HG03196 (cell line): ENCODE measurements around the gene CD70.
"Not testable (repeated sequence)": the region's sequence is repeated elsewhere in the genome, so short reads cannot be mapped to it uniquely, and the experiment has no call there.

Source experiments
- ATAC-seq: cut with Tn5 transposase; IDR thresholded peaks from one replicate; pipeline ENCODE4 v1.9.1; 2021; ENCODE audit not compliant: unreplicated experiment

CD70 gene, protein sequence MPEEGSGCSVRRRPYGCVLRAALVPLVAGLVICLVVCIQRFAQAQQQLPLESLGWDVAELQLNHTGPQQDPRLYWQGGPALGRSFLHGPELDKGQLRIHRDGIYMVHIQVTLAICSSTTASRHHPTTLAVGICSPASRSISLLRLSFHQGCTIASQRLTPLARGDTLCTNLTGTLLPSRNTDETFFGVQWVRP

DNA sequence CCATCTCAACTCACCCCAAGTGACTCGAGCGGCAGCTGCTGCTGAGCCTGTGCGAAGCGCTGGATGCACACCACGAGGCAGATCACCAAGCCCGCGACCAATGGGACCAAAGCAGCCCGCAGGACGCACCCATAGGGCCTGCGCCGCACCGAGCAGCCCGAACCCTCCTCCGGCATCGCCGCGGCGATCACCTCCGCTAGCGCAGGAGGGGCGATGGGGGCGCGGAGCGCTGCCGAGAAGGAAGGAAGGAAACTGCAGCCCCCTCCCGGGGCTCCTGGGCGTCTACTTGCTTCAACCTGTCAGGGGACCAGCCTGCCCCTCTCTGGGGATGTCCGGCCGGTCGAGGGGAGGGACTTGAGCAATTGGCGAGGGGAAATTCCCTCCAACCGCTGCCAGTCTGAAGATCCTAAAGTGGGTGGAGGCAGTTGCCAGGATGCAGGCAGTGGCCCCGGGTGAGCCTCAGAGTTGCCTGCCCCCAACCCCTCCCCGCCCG, at the start of gene CD70:
TSS of gene CD70 (minus strand) at position 324 of the 493 bp plus-strand sequence. CDS start at position 176, 148 bp downstream.
- ATAC-seq: peak; percentile 63

DNA sequence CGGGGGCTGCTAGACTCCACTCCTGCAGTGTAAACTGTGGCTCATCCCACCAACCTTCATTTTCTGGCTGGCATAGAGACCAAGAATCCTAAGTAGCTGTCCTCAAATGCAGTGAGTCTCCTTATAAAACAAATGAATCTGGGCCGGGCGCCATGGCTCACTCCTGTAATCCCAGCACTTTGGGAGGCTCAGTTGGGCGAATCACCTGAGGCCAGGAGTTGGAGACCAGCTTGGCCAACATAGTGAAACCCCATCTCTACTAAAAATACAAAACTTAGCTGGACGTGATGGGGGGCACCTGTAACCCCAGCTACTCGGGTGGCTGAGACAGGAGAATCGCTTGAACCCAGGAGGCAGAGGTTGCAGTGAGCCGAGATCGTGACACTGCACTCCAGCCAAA, 49.4 kb upstream of the CD70 start:
- not testable (repeated sequence) for ATAC-seq

DNA sequence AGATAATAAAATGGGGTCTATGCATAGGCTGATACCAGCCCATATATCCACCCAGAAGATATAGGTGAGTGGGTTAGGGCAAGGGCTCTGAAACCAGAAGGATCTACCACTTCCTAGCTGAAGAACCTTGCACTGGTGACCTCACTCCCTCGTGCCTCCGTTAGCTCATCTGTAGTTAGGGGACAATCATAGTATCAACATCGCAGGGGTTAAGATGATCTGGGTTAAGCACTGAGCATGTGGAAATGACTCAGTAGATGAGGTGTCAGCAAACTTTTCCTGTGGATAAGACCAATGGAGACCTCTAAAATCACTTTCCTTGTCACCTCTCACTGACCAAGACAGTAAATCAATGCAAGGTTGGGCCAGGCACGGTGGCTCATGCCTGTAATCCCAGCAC, 48.5 kb upstream of the CD70 start:
- no peak for ATAC-seq

DNA sequence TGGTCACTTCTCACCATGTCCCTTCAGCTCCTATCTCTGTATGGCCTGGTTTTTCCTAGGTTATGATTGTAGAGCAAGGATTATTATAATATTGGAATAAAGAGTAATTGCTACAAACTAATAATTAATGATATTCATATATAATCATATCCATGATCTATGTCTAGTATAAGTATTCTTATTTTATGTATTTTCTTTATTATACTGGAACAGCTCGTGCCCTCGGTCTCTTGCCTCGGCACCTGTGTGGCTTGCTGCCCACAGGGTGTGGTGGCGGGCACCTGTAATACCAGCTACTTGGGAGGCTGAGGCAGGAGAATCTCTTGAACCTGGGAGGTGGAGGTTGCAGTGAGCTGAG, 42.5 kb upstream of the CD70 start:
- not testable (repeated sequence) for ATAC-seq

DNA sequence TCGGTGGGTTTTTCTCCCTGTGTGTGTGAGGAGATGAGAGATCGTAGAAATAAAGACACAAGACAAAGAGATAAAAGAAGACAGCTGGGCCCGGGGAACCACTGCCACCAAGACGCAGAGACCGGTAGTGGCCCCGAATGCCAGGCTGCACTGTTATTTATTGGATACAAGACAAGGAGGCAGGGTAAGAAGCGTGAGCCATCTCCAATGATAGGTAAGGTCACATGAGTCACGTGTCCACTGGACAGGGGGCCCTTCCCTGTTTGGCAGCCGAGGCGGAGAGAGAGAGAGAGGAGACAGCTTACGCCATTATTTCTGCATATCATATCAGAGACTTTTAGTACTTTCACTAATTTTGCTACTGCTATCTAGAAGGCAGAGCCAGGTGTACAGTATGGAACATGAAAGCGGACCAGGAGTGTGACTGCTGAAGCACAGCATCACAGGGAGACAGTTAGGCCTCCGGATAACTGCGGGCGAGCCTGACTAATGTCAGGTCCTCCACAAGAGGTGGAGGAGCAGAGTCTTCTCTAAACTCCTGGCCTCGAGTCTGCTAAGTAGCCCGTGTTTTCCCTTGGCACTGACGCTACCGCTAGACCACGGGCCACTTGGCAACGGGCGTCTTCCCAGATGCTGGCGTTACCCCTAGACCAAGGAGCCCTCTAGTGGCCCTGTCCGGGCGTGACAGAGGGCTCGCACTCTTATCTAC, 42.0 kb upstream of the CD70 start:
- ATAC-seq: not testable (repeated sequence)

DNA sequence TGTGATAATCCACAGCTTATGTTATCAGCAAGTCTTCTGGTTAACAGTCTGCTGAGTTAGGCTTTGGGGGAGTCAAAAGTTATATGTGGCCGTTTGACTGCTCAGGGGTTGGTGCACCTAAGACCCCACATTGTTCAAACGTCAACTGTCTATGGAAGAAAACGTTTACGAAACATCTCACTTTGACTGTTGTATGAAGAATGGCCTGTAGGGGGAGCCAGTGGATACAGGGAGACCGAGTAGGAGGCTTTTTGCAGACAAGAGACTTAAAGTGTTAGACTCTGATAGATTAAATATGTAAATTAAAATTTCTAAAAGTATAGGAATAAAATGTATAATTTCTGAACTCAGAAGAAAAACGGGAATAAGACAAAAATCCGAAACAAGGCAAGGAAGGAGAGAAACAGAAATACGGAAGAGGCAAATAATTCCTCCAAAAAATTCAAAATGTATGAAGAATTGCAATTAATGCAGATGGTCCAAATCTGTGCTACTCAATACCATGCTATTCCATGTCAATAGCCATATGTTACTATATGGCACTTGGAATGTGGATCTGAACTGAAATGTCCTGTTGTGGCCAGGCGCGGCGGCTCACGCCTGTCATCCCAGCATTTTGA, 41.2 kb upstream of the CD70 start:
- no peak for ATAC-seq

DNA sequence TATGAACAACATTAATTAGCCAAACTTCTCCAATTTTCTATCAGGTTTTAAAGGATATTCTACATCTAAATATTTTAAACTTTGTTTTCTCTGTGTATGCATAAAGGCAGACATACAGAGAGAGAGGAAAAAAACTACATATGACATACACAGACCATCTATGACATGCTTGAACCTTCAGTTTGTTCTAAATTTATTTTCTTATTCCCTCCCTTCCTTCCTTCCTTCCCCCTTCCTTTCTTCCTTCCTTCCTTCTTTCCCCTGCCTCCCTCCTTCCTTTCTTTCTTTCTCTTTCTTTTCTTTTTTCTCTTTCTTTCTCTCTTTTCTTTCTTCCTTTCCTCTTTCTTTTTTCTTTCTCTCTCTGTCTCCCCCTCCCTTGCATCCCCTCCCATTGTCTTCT, 35.8 kb upstream of the CD70 start:
- no peak for ATAC-seq

DNA sequence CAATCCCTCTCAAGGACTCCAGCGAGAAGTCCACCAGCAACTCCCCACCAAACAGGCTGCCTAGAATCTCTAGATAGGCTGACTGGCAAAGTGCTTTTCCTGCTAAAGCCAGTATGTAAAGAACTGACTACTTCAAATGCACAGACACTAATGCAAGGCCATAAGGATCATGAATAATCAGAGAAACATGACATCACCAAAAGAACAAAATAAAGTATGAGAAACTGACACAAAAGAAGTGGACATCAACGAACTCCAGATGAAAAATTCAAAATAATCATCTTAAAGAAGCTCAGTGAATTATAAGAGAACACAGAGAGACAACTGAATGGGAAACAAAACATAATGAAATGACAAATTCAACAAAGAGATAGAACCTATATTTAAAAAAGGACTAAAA, 26.4 kb upstream of the CD70 start:
- no peak for ATAC-seq

DNA sequence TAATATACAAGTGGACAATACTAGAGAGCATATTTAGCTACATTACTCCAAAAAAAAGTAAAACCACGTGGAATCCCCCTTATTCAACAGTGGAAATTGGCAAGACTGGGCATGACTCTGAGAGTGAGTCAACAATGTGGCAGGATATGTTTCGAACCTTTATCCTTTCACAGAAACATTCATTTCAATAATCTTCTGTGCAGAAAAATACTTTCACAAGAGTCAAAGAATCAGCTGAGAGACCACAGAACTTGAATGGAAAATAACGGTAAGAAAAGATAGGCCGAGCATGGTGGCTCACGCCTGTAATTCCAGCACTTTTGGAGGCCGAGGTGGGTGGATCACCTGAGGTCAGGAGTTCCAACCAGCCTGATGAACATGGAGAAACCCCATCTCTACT, 25.1 kb upstream of the CD70 start:
- no peak for ATAC-seq

DNA sequence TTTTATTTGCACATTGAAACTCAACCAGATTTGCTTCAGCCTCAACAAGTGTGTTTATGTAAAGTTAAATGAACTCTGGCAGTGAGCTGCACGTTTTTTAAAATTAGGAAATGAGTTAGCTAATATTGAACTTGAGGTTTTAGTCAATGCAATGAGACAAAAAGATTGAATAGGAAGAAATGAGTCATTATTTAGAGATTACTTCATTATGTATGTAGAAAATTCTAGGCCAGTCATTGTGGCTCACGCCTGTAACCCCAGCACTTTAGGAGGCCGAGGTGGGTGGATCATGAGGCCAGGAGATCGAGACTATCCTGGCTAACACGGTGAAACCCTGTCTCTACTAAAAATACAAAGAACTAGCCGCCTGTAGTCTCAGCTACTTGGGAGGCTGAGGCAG, 22.8 kb upstream of the CD70 start:
- no peak for ATAC-seq

DNA sequence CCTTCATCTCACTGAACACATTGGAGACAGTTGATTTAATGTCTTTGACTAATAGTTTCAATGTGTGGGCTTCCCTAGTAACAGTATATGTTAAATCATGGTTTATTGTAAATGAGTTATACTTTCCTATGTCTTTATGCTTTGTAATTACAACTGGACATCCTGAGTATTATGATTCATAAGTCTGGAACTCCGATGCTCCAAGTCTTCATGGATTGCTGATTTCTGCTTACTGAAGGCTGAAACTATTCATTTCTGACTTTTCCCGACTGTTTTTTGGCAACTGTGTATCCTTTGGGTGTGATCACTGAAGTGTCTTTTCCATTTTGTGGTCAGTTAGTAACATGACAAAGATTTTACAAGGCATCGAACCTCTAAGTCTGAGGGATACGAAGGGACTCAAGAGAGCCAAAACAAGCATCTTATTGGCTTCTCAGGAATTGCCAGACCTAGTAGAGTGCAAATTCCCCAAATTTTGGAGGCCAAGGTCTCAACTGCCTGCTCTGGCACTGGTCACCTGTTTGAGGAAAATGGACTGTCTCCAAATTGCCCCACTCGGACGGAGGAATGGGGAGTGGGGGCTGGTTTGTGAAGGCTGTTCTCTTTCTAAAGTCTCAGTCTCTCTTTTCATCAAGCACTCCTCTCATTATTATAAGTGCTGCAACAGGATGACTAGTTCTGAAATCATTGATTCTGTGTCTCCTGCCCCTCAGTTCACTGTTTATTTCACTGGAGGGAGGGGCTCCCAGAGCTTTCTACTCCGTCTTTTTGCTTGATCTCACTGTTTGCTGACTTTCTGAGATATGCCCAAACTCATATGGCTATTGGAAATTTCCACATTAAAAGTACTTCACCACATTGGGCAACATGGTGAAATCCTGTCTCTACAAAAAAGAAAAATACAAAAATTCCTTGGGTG, 20.2 kb upstream of the CD70 start:
- ATAC-seq: no peak

DNA sequence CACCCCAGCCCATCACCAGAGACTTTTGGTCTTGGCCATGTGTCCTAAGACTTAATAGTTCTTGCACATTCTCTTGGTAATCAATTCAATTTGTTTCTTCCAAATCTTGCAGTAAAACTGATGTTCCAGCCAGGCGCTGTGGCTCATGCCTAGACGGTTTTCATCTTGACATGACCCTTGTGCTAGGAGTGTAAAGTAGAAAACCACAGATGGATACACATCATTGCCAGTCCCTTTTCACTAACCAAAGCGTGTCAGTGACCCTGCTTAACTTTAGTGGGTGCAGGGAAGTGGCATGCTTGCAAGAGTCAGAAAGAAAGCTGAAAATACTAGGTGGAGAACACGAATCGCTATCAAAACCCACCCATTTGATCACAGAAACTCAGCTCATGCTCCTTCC, 18.0 kb upstream of the CD70 start:
- no peak for ATAC-seq

DNA sequence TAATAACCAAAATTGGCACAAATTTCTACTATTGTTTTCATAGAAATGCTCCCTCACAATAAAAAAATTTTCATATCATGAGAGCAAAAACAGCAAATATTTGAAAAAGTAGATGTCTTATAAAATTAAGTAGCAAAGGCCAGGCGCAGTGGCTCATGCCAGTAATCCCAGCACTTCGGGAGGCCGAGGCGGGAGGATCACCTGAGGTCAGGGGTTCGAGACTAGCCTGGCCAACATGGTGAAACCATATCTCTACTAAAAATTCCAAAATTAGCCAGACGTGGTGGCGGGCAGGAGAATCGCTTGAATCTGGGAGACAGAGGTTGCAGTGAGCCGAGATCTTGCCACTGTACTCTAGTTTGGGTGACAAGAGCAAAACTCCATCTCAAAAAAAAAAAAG, 17.2 kb upstream of the CD70 start:
- ATAC-seq: not testable (repeated sequence)

DNA sequence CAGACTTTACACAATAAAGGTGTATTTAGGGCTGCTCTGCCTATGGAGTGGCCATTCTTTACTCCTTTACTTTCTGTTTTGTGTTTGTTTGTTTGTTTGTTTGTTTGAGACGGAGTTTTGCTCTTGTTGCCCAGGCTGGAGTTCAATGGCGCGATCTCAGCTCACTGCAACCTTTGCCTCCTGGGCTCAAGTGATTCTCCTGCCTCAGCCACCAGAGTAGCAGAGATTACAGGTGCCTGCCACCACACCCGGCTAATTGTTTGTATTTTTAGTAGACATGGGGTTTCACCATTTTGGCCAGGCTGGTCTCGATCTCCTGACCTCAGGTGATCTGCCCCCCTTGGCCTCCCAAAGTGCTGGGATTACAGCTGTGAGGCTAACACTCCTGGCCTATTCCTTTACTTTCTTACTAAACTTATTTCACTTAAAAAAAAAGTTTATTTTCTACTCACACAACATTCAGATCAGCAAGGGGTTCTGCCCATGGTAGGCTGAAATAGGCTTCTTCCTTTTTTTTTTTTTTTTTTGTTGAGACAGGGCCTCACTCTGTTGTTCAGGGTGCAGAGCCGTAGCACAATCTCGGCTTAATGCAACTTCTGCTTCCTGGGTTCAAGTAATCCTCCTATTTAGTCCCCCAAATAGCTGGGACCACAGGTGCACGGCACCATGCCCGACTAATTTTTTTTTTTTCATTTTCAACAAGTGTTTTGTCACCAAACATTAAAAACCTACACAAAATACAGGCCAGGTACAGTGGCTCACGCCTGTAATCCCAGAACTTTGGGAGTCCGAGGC, 15.5 kb upstream of the CD70 start:
- ATAC-seq: not testable (repeated sequence)

DNA sequence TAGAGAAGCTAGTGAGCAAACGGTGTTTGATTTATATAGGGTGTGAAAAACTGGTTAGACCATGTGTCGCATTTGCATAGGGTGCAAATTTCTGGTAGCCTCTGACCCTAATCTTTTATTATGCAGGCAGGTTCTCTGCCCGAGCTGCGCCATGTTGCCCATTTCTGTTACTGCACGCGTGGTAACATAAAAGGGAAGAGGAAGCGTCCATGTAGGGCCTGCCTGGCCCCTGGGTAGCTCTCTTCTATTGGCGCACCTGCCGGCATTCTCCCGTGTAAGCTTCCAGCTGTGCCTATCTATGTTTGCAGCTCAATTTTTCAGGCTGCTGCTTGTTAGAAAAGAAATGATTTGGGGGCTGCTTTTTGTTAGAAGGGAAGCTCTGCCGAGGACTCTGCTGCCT, 14.0 kb upstream of the CD70 start:
- ATAC-seq: no peak

DNA sequence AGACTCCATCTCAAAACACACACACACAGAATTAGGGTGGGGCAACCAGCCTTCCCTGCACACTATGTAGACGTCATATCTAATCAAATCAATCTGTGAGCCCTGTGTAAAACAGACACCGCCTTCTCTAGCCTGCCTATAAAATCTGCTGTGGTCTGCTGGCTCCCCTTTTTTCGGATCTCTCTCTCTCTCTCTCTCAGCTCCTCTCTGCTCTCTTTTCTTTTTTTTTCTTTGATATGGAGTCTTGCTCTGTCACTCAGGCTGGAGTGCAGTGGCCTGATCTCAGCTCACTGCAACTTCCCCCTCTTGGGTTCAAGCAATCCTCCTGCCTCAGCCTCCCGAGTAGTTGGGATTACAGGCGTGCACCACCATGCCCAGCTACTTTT, 11.8 kb upstream of the CD70 start:
- ATAC-seq: no peak

DNA sequence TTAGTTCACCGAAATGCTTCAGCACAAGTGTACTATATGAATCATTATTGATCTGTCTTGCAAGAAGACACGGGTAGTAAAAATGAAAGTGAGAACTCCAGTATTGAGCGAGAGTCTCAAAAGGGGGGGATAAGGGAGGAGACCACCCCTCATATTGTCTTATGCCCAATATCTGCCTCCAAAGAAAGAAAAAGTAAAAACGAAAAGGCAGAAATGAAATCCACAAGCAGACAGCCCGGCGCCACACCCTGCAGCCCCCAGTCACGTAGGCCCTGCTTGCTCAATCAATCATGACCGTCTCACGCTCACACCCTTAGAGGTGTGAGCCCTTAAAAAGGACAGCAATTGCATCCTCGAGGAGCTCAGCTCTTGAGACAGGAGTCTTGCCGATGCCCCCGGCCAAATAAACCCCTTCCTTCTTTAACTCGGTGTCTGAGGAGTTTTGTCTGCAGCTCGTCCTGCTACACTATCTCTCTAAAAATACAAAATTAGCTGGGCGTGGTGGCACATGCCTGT, 10.6 kb upstream of the CD70 start:
- ATAC-seq: peak; percentile 74

DNA sequence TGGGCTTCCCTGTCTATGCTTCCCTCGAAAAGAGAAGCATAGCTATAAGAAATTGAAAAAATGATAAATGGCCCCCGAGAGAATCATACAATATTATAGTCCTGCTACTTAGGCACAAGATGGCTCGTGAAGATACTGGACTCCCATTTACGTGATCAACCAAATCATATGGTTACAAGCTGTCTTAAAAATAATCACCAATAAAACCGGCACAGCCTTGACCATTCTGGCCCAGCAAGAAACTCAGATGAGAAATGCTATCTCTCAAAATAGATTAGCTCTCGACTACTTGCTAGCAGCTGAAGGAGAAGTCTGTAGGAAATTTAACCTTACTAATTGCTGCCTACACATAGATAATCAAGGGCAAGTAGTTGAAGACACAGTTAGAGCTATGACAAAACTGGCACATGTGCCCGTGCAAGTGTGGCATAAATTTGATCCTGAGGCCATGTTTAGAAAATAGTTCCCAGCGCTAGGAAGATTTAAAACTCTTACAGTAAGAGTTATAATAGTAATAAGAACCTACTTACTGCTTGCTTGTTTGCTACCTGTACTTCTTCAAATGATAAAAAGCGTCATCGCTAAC, 10.1 kb upstream of the CD70 start:
- ATAC-seq: not testable (repeated sequence)

DNA sequence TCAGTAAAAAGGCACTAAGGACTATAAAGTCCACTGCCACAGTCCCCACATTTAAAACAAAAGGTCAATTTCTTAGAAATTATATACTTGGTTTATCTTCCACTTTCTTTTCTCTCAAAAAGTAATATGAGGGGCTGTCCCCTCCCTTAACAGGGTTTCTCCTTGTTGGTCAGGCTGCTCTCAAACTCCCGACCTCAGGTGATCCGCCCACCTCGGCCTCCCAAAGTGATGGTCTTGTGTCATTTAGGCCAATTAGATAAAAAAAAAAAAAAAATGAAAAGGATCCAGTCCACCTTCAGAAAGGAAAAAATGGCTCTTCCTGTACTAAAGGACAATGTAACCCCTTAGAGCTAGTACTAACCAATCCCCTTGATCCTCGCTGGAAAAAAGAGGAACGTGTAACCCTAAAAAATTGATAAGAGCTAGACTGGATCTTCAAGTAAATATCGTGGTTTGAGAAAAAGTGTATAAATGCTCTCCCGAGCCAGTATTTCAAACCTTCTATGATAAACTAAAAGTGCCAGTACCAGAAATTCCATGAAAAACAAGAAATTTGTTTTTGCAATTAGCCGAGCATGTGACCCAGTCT, 9.0 kb upstream of the CD70 start:
- no peak for ATAC-seq
